HG03457 (cell line): ENCODE results near the gene TAPBPL.
"Not testable (repeated sequence)": the region's sequence is repeated elsewhere in the genome, so short reads cannot be mapped to it uniquely, and the experiment has no call there.

ENCODE experiments used
- ATAC-seq: cut with Tn5 transposase; IDR thresholded peaks from one replicate; pipeline ENCODE4 v1.9.1; 2021; ENCODE audit warnings: moderate number of reproducible peaks; ENCODE audit not compliant: unreplicated experiment

The TAPBPL gene, protein sequence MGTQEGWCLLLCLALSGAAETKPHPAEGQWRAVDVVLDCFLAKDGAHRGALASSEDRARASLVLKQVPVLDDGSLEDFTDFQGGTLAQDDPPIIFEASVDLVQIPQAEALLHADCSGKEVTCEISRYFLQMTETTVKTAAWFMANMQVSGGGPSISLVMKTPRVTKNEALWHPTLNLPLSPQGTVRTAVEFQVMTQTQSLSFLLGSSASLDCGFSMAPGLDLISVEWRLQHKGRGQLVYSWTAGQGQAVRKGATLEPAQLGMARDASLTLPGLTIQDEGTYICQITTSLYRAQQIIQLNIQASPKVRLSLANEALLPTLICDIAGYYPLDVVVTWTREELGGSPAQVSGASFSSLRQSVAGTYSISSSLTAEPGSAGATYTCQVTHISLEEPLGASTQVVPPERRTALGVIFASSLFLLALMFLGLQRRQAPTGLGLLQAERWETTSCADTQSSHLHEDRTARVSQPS

DNA sequence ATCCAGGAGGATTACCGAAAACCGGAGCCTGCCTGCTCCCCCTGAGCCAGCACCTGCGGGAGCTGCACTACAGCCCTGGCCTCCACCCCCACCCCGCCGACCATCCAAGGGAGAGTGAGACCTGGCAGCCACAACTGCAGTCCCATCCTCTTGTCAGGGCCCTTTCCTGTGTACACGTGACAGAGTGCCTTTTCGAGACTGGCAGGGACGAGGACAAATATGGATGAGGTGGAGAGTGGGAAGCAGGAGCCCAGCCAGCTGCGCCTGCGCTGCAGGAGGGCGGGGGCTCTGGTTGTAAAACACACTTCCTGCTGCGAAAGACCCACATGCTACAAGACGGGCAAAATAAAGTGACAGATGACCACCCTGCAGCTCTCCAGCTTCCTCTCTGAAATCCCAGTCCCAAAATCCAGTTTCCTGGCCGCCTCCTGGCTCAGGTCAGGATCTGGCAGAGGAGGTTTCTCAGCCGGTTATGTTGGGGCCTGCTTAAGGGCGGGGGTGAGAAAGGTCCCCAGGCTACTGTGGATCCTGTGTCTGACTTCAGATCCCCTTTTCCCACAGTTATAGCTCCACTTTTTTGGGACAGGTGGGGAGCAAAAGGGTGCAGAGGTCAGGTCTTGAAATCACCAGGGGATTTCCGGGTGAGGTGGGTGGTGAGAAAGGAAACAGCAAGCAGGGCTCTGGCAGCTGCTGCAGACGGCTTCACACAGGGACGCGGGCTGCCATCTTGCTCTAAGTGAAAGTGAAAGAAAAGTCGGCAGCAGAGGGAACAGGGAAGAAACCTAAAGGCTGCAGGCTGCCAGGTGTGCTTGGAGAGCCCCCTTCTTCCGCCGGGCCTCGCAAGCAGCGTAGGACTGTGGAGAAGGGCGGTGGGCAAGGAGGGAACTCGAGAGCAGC, at the start of gene TAPBPL:
TAPBPL (plus strand) TSS at position 695 of the 897 bp plus-strand sequence. CDS start 207 bp downstream, outside the sequence.
- ATAC-seq = no peak

DNA sequence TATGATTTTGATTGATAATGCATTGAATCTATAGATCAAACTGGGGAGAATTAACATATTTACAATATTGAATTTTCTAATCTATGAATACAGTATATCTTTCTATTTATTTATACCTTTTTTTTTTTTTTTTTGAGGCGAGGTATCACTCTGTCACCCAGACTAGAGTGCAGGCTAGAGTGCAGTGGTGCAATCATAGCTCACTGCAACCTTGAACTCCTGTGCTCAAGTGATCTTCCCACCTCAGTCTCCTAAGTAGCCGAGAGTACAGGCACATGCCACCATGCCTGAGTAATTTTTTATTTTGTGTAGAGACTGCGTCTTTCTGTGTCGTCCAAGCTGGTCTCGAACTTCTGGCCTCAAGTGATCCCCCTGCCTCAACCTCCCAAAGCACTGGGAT, 47.5 kb upstream of the TAPBPL start:
- ATAC-seq = no peak

DNA sequence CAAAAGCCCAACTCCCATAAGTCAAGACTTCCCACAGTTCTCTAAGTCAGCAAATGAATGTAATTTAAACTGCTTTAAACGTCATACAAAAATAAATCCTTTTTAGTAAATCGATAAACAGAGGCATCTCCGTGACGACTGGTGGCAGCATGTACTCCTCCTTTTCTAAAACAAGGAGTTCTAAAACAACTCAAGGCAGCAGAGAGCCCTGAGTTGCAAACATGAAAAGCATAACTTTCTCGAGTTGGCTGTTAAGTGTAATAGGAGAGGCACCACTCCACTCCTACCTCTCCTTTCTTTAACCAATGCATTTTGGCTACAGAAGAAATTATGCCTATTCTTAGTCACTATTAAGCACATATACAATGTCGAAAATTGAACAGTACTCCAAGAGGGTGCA, 45.9 kb upstream of the TAPBPL start:
- ATAC-seq = no peak

DNA sequence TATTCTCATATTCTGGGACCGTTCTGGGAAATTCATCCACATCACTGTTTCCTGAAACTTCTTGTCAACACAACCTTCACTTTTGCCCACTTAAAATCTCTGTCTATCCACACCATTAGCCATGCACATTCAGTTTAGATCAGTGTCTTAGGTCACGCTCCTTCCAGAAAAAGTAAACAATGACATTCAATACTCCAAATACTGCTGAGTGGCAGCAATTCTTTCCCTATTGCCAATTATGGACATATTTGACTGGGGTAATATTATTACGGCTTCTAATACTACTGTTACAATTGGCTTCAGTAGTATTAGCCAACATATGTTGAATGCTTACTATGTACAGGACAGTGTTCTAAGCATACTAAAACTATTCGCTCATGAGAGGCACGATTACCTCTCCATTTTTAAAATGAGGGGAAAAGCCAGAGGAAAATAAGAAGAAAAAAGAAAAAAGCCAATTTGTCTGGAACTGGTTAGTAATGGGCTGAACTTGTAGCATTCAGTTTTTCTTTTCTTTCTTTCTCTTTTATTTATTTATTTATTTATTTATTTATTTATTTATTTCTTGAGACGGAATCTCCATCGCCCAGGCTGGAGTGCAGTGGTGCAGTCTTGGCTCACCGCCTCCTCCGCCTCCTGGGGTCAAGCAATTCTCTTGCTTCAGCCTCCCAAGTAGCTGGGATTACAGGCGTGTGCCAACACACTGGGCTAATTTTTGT, 44.4 kb upstream of the TAPBPL start:
- ATAC-seq = no peak

DNA sequence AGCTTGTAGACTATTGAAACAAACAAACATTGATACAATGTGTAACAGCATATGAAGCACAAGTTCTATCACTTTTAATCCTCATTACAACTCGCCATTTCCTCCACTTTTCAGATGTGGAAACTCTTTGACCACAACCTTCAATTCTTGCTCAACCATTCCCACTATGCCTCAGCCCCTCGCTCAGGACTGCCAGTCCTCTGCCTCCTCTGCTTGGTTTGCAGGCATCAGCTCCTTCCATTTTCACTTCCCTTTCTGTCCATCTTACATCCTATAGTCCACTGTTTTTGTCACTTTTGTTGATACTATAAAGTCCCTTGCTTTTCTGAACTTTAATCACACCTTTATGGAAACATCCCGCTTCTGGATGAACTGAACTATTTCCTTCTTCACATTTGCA, 35.2 kb upstream of the TAPBPL start:
- no peak for ATAC-seq

DNA sequence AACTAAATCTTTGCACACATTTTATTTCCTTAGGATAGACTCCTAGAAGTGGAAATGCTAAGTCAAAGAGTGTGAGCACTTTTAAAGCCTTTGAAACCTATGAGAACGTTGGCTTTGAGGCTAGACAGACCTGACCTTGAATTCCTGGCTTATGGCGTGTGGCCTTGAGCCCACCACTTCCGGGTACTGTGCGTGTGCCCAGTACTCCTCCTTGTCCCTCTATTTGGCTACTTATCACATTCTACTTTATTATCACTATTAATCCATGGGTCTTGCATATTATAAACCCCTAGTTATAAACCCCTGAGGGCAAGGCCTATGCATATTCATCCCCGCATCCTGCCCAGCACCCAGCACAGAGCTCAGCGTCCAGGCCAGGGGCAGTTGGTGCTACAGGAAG, 33.0 kb upstream of the TAPBPL start:
- ATAC-seq = no peak

DNA sequence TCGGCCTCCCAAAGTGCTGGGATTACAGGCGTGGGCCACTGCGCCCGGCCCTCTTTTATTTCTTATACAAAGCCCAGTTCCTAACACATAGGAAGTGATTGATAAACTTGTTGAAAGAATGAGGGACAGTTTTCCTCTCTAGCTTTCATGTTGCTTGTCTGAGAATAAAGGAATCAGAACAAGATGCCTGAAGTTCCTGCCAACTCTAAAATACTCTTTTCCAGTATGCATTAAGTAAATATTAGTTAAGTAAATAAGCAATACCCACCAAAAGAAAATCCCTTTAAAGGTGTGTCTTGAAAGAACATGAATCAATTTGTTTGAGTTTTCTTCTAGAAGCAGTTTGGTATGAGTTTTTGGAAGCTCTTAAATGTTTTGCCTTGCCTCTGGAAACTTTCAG, 31.5 kb upstream of the TAPBPL start:
- no peak for ATAC-seq

DNA sequence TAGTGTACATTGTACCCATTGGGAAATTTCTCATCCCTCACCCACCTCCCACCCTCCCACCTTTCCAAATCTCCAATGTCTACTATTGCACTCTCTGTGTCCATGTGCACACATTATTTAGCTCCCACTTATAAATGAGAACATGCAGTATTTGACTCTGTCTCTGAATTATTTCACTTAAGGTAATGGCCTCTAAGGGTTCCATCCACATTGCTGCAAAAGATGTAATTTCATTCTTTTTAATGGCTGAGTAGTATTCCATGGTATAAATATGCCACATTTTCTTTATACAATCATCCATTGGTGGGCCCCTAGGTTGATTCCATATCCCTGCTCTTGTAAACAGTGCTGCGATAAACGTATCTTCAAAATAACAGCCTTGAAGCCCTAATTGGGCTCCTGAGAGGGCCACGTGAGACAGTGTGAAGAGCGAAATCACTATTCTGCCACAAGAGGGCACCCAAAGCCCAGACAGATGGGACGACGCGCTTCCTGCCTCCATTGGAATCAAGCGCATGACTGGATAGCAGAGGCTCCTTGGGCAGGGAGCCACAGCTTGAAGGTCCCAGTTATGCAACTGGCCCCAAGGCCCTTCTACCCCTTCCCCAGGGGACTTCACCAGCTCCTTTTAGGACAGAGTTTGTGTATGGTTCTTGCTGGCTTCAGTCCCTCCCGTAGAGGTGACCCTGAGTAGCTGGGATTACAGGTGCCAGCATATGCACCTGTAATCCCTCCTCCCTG, 28.4 kb upstream of the TAPBPL start:
- no peak for ATAC-seq

DNA sequence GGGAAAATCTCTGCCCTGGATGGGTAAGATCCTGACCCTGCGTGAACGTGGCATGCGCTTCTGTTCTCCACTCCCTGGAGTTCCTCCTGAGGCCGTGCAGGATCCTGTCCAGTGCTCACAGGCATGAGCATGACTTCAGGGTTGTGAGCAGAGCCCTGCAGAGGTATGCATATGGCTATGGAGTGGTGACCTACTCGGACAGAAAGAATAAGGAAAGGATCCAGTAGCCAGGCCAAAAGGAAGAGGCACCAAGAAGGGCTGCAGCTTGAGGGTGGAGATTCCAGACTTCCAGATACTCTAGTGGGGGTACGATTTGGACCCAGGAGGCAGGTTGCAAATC, 27.9 kb upstream of the TAPBPL start:
- no peak for ATAC-seq

DNA sequence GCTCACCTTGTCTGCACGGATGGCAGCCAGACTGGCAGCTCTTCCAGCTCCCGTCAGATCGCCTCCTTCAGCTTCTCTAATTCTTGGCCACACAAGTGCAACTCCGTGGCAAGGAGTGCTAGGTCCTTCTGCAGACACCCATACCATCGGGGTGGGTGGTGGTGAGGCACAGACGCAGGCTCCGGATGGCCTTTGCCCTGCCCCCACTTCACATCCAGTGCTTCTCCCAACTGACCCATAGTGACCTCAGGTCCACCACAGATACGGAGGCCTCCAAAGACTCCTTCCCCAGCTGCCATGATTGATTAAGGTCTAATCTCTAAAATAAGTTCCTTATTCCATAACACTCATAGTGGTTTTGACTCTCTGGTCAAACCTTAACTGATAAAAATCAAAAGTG, 27.0 kb upstream of the TAPBPL start:
- no peak for ATAC-seq

DNA sequence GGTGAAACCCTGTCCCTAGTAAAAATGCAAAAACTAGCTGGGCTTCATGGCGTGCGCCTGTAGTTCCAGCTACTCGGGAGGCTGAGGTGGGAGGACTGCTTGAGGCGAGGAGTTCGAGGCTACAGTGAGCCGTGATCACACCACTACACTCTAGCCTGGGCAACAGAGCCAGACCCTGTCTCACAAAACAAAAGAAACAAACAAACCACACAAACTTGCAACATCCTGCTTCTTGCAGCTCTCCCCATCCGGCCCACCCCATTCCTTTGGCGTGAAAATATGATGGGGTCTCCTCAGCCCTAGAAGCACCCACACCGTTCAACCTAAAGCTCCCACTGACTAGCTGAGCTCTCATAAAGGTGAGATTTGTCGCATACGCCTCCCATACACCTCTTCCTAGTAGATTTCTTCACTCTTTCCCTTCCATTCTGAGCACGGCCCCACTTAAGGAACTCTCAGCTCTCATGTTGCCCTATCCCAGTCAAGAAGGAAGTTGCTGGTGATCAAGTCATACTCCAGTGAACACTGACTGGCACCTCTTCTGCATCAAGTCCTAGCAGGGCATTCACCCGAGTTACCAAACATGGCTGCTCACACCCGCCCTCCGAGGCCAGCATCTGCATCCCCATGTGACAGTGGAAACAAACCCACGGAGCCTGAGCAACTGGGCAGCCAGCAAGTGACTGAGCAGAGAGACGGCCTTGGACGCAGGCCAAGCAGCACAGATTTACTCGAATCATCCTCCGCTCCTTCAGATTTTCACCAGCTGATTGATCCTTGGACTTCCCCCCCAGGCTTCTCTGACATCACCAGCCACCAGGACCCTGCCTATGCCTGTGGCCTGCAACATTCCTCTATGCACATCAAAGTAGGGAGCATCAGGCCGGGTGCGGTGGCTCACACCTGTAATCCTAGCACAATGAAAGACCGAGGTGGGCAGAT, 26.0 kb upstream of the TAPBPL start:
- ATAC-seq = no peak

DNA sequence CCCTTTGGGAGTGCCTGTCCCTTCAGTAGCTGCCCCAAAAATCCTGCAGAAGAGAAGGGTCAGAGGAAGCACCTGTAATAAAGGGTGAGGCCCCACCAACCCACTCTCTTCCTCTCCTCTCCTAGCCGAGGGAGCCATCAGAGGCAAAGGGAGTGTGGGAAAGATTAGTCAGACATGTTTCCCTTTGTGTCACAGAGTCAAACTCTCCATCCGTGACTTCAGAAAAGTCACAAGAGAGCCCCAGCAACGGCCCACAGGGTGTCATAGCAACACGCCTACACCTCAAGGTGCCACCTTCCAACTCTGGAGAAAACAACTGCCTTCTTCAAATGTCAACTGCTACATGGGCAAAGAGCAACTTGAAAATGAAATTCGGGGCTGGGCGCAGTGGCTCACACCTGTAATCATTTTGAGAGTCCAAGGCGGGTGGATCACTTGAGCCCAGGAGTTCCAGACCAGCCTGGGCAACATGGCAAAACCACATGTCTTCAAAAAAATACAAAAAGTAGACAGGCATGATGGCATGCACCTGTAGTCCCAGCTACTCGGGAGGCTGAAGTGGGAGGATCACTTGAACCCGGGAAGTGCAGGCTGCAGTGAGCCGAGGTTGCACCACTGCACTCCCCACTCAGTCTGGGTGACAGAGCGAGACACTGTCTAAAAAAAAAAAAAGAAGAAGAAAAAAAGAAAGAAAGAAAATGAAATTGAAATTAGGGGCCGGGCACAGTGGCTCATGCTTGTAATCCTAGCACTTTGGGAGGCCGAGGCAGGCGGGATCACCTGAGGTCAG, 24.8 kb upstream of the TAPBPL start:
- ATAC-seq = no peak

DNA sequence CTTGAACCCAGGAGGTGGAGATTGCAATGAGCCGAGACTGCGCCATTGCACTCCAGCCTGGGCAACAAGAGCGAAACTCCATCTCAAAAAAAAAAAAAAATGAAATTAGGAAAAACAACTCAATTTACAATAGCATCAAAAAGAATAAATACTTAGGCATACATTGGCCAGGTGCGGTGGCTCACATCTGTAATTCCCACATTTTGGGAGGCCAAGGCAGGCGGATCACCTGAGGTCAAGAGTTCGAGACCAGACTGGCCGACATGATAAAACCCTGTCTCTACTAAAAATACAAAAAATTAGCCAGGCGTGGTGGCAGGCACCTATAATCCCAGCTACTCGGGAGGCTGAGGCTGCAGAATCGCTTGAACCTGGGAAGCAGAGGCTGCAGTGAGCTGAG, 24.0 kb upstream of the TAPBPL start:
- ATAC-seq = not testable (repeated sequence)

DNA sequence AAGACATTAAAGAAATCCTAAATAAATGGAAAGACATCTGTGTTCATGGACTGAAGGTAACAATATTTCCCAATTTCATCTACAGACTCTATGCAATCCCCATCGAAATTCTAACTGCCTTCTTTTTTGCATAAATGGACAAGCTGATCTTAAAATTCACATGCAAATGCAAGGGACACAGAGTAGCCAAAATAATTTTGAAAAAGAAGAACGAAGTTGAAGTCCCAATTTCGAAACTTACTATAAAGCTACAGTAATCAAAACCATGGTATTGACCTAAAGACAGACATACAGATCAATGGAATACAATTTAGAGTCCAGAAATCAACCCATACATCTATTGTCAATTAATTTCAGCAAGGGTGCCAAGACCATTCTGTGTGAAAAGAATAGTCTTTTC, 23.5 kb upstream of the TAPBPL start:
- ATAC-seq = no peak

DNA sequence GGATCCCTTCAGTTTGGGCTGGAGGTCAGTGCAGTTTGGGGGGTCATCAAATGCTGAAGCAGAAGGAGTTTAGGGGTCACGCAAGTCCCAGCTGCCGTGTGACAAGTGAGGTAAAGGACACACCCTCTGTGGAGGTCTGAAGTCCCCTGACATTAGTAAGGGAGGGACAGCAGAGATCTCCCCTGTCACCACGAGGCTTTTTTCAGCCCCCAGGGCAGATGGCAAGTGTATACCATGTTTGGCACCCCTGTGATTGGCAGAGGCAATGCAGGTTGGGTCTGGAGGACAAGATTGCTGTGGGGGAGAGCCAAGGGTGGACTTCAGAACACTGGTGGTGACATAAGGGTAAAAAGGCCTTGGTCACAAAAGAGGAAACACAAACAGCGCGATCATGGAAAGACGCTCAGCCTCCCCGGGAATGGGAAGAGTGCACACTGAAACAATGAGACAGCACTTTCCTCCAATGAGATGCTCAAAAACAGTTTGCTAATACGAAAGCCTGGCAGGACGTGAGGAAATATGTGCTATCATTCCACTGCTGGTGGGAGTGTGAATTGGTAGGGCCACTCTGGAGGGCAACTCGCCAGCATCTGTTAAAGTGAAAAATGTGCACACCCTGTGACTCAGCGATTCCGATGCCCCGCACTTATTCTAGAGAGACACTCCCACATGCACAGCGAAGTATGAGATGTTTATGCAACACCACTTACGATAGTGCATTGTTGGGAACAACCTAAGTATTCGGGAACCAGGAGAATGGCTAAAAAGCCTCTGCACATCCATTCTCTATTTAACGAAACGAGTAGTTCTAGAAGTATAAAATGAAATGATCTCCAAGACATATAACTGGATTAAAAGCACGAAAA, 21.5 kb upstream of the TAPBPL start:
- ATAC-seq = no peak

DNA sequence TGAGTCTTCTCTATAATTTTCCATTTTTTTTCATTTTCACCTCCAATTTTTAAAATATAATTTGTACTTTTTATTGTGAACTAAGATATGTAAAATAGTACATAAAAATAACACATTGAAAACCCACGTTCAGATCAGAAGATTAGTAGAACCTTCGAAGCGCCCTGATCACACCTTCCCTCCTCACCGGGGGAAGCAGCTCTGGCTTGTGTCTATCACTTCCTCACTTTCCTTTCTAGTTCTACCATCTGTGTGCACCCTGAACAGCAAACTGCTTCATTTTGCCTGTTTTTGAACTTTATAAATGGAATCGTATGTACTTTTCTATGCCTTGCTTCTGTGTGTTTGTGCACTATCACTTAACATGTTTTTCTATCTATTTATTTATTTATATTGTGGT, 18.9 kb upstream of the TAPBPL start:
- no peak for ATAC-seq

DNA sequence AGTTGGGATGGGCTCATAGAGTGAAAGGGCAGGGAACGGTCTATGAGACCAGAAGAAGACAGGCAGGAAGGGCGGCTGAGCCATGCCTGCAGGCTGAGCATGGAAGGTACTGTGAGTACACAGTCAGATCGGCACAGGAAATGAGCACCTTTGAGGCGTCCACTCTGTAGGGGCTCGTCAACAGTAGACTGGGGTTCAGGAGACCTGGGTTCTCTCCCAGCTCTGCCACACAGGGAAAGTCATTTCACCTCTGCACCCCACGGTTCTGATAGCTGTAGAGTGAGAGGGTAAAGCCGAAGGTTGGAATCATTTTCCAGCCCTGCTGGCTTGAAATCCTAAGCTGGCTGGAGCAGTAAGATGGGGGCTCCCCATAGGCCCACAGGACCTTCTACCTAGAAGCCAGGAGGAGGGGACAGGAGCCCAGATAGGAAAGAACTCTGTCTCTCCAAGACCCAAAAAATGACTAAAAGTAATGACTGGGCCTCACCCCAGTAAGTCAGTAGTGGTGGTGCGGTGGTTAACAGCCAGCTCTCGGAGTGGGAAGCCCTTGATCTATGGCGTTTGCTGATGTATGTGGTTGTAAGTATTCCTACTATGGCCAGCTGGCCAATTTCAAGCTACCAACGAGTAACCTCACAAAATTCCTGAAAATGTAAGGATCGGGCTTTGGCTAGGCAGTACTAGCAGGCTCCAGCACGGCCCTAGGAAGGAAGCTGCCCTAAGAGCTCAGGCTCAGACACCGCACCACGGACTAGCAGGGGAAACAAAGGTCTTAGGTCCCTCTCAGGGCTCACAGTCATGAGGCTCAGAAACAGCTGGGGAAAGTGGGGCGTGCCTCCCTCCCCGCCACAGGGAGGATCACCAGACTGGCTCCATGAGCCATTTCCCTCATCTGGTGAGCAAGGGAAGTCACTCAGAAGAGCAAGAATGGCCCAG, 17.4 kb upstream of the TAPBPL start:
- ATAC-seq = no peak
